GM12872 (cell line): ENCODE results near the gene NUCB1.

Experiments
- TF ChIP-seq, protein P1 (sequence below): IDR thresholded peaks from 3 replicates; pipeline ENCODE4 v1.5.1; 2011; ENCODE audit warnings: low read depth, mild to moderate bottlenecking, low read length, moderate library complexity; ENCODE audit not compliant: insufficient read depth

Gene NUCB1

DNA sequence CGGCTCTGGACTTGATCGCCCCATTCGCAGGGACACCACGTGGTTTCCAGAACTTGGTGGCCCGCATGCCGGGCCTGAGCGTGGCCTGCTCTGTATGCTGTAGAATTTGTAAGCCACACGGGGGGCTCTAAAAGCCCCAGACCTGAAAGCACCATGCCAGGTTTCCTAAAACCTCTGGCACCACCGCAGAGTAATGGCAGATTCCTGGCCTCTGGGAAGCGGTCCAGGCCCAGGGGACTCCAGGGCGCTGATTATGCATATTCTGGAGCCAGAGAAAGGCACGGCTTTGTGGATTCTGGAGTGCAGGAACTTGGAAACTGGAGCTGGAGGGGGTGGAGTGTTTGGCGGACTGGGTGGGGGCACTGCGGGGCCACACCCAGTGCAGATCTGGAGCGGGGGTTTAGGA, 68.7 kb downstream of the NUCB1 start:
- TF ChIP-seq, protein P1, sequence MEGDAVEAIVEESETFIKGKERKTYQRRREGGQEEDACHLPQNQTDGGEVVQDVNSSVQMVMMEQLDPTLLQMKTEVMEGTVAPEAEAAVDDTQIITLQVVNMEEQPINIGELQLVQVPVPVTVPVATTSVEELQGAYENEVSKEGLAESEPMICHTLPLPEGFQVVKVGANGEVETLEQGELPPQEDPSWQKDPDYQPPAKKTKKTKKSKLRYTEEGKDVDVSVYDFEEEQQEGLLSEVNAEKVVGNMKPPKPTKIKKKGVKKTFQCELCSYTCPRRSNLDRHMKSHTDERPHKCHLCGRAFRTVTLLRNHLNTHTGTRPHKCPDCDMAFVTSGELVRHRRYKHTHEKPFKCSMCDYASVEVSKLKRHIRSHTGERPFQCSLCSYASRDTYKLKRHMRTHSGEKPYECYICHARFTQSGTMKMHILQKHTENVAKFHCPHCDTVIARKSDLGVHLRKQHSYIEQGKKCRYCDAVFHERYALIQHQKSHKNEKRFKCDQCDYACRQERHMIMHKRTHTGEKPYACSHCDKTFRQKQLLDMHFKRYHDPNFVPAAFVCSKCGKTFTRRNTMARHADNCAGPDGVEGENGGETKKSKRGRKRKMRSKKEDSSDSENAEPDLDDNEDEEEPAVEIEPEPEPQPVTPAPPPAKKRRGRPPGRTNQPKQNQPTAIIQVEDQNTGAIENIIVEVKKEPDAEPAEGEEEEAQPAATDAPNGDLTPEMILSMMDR, result no peak

DNA sequence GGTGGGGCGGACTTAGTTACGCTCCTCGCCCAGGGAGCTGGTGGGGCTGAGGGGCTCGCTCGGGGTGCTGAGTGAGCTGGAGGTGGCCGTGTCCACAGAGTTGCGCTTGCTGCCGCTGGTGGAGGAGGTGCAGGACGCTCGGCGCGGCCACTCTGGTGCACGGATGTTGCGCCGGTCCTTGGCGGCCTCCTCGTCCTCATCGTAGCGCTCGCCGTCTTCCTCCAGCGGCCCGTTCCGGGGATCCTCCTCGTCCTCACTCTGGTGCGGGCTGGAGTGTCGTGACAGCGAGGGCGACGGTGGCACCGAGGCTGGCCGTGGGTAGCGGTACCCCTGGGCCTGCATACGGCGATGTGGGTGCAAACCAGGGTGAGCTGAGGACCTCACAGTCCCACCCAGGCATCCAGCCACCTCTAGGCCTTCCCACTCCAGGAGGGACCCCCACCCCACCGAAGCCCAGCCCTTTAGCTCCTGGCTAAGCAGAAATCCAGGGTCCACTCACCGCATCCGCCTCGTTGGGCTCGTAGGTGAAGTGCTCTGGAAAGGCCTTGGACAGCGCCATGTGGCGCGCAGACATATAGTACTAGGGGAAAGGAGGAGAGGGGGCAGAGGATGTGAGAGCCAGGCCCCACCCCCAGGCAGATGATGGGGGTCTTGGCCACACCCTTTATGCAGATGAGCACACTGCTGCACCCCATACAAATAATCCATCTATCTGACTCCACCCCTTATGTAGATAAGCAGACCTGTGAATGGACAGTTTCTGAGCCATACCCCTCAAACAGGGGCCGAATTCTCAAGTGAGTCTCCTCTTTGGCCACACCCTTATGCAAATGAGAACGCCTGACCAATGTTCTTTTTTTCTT, 69.4 kb downstream of the NUCB1 start:
- TF ChIP-seq, protein P1, result no peak

DNA sequence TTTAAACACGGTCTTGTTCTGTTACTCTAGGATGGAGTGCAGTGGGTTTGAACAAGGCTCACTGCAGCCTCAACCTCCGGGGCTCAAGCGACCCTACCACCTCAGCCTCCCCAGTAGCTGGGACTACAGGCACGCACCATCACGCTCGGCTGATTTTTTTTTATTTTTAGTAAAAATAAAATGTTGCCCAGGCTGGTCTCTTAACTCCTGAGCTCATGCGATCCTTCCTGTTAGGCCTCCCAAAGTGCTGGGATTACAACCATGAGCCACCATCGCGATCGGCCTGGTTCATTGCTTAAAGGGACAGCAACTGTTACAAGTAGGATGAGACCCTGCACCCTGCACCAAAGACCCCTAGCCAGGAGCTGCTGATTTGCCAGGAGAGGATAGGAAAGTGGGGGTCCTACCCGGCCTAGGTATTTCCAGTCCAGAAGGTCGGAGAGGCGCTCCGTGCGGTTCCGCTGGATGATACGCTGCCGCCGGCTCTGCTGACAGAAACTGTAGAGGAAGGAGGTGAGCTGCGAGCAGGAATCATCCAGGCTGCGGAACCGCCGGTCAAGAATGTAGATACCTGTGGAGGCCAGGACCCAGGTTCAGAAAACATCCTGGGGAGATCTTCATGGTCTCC, 70.1 kb downstream of the NUCB1 start:
- TF ChIP-seq, protein P1, result no peak

DNA sequence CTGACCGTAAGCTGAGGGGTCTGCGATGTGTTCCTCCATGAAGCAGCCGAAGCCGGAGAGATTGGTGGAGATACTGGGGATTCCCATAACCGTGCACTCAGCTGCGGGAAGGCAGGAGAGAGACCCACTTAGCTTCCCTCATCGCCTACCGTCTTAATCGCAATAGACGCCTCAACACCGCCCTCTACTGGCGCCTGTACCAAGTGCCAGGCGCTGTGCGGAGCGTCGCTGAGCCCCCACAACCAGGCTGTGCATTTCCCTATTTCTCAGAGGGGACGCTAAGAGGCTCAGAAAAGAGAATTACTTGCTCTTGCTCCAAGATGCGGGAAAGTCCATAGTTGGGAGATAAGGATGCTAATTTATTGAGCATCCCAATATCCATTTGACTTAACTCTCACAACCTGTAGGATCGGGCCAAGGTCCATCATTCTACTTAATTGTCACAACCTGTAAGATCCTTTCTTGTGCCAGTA, 70.8 kb downstream of the NUCB1 start:
- TF ChIP-seq, protein P1, result peak; percentile 96
